MM.1S (cell line): ENCODE measurements around the gene MAP7D1.

Source experiments
- EZH2phosphoT487 ChIP-seq: fragments of 300-600 bp; sonication (generic); IDR thresholded peaks from 2 replicates; pipeline ENCODE4 v1.6.1; 2018; ENCODE audit warnings: antibody characterized with exemption, low read length
- TF ChIP-seq, protein P1 (sequence below): fragments of 300-600 bp; sonication (generic); IDR thresholded peaks from 2 replicates; pipeline ENCODE4 v1.5.1; 2016; ENCODE audit warnings: antibody characterized with exemption, low read length, mixed read lengths

DNA sequence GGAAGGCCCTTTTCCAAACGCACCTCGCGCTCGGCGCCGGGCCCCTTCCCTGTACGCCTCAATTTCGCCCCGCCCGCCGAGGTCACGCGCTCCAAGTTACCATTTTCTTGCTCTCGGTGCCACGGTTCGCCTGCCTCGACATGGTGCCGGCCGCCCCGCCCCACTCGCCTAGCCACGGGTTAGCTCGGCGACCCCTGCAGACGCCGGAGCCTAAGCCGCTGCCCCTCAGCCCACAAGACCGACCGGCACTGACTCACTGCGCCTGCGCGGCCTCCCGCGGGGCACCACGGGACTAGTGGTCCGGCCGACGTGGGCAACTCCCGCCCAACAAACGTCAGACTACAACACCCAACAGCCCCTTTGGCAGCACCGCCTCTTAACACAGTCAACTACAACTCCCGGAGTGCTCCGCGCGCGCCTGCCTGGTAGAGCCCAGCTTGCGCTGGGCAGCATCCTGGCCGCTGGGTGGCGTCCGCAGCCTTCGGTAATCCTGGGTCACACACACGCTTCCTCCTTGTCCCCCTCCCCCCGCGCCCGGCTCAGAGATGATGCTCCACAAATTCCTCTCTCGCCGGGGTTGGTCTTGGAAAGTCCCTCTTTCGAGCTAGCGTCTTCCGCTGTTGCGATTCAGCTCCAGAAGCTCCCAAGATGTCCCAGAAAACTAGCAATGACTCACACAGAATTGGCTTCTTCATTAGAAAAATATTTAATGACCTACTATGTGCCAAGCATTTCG is 6.6 kb upstream of the MAP7D1 start, which contains the start of gene TRAPPC3:
- TF ChIP-seq, protein P1, sequence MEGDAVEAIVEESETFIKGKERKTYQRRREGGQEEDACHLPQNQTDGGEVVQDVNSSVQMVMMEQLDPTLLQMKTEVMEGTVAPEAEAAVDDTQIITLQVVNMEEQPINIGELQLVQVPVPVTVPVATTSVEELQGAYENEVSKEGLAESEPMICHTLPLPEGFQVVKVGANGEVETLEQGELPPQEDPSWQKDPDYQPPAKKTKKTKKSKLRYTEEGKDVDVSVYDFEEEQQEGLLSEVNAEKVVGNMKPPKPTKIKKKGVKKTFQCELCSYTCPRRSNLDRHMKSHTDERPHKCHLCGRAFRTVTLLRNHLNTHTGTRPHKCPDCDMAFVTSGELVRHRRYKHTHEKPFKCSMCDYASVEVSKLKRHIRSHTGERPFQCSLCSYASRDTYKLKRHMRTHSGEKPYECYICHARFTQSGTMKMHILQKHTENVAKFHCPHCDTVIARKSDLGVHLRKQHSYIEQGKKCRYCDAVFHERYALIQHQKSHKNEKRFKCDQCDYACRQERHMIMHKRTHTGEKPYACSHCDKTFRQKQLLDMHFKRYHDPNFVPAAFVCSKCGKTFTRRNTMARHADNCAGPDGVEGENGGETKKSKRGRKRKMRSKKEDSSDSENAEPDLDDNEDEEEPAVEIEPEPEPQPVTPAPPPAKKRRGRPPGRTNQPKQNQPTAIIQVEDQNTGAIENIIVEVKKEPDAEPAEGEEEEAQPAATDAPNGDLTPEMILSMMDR, result peak; percentile 96
- TF ChIP-seq EZH2phosphoT487, result no peak
